Retina (tissue), 1 donor: ENCODE results near the gene SMAD4.
A peak's percentile ranks its signal among the peaks of the same experiment; 100 is the strongest.

Experiments
- DNase-seq: peaks from one replicate; pipeline ENCODE4 v3.0.0-alpha.2; 2016

SMAD4 gene

DNA sequence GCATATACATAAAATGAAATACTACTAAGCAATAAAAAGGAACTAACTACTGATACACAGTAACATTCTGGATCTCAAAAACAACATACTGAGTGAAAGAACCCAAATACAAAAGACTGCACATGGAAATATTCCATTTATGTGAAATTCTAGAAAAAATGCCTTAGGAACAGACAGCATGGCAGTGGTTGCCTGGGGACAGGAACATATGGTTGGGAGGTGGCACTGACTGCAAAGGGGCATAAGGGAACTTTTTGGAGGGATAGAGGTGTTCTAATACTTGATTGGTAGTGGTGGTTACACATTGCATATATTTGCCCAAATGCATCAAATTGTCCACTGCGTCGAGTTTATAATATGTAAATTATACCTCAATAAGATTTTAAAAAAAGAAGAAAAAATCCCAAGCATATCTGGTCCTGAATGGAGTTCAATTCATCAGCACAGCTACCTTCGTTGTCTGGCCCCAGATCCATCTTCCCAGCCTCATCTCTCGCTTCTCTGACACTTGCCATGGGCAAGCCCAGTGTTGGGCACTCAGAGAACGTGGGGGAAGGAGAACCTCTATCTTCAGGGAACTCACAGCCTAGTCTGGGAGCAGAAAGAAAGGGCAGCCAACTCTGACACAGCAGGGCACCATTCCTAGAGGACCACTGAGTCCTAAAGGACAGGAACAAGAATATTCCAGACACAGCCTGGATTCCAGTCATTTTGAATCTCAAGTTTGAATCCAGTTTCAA is 8.6 kb upstream of the SMAD4 start:
- DNase-seq = no peak

DNA sequence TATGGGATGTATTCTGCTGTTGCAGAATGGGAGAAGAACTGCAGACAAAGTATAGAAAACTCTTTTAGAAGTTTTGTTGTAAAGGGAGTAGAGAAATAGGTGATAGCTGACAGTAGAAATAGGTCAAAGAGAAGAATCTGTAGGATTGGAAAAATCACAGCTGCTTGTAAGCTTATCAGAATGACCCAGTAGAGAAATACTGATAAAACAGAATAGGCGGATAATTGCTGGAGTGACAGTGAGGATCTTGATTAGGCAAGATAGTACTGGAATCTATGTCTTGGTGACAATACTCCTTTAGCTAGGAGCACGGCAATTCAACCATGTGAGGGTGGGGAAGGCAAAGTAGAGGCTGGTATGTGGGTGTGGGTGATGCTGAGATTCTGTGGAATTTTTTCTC is 4.5 kb upstream of the SMAD4 start:
- no peak for DNase-seq

DNA sequence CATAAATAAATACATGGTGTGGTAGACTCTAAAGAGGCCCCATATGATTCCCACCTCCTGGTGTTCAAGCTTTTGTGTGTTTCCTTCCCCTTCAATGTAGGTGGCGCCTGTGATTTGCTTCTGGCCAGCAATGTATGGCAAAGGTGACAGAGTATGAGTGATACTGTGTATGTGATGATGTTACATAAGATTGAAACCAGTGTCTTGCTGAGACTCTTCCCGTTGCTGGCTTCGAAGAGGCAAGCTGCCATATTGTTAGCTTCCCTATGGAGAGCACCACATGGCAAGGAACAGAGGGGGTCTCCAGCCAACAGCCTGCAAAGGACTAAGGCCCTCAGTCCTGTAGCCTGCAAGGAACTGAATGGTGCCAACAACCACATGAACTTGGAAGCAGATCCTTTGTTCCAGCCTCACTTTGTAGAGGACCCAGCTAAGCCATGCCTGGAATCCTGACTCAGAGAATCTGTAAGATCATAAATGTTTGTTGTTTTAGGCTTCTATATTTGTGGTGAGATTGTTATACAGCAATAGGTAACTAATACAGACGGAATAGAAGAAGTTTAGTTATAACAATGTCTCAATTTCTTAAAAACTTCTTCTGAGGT is 1.7 kb upstream of the SMAD4 start:
- DNase-seq = no peak

DNA sequence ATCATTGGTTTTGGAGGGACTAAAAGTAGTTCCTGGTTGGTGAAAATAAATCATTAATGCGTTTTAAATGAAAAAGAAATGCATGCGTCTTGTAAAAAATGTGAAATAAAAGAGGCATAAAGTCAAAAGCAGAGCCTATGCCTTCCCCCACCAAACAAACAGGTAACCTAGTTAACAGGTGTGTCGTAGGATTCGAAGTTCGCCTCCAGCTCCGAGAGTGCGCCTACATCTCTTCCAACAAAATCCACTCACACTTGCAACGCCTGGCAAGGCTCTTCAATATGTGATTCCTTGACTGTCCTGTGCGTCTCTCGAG is 677 bp upstream of the SMAD4 start:
- no peak for DNase-seq

DNA sequence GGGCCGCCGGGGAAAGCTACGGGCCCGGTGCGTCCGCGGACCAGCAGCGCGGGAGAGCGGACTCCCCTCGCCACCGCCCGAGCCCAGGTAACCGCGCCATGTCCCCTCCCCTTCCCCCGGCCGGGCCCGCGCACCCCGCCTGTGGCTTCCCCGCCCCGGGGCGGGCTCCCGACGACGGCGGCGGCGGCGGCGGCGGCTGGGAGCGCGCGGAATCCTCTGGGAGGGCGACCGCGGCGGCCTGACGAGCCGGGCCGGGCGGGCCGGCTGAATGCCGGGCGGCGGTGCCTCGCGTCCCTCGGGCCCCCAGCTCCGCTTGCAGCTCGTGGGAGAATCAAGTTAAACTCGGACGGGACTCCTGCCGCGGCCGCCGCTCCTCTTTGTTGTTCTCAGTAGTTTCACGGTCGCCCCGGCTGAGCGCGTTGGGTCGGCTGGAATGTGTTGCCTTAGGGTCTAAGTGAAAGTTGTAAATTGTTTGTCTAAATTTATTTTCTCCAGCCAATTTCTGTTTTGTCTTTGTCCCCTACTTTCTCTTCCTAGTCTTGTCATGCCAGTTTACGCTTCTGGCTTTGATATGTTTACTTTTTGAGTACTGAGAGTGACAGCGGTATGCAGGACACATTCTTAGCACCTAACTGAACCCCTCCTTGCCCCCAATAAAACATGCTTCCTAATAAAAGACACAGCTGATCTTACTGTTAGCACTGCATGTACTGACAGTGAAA is 685 bp downstream of the SMAD4 start:
- peak; percentile 68 for DNase-seq

DNA sequence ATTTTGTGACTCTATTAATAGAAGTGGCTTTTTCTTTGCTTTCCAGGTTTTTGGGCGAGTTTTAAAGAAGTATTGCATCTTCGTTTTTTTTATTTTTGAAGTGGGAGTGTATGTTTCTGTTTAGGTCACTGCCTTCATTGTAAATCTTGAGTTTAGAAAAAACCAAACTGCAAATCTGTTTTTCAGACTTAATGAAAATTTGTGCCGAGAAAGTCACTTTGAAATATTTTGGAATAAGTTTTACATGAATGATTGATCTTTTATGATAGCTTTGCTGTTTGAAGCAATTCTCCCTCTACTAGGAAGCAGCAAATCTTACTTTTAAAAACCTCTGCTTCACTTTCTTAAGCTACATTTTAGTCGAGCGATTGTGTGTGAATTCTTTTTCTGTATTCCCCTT is 2.2 kb downstream of the SMAD4 start:
- DNase-seq = no peak

DNA sequence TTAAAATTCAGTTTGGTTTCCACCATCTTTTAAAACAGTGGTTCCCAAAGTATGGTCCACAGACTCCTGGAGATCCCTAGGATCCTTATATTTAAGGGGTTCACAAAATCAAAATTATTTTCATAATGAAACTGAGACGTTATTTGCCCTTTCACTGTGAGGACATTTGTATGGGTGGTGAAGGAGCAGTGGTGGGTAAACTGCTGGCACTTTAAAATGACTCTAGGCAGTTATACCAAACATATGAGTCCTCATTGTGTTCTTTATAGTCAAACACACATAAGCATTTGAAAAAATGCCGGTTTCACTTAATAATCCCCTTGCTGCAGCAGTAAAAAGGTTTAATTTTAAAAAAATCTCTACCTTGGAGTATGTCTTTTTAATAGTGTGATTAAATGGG is 7.2 kb downstream of the SMAD4 start:
- DNase-seq = no peak

DNA sequence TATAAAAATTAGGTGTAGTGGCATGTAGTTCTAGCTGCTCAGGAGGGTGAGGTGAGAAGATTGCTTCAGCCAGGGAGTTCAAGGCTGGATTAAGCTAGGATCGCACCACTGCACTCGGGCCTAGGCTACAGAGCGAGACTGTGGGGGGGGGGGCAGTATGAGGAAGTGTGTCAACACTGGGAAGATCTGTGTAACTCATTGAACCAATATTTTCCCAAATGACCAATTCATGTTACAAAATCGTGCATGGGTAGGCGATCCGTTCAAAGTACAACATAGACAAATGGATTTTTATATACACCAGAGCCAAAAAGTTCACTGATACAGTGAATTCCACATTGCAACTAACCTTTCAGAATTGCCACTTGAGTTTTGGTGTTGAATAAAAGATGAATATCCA is 8.1 kb downstream of the SMAD4 start:
- no peak for DNase-seq

DNA sequence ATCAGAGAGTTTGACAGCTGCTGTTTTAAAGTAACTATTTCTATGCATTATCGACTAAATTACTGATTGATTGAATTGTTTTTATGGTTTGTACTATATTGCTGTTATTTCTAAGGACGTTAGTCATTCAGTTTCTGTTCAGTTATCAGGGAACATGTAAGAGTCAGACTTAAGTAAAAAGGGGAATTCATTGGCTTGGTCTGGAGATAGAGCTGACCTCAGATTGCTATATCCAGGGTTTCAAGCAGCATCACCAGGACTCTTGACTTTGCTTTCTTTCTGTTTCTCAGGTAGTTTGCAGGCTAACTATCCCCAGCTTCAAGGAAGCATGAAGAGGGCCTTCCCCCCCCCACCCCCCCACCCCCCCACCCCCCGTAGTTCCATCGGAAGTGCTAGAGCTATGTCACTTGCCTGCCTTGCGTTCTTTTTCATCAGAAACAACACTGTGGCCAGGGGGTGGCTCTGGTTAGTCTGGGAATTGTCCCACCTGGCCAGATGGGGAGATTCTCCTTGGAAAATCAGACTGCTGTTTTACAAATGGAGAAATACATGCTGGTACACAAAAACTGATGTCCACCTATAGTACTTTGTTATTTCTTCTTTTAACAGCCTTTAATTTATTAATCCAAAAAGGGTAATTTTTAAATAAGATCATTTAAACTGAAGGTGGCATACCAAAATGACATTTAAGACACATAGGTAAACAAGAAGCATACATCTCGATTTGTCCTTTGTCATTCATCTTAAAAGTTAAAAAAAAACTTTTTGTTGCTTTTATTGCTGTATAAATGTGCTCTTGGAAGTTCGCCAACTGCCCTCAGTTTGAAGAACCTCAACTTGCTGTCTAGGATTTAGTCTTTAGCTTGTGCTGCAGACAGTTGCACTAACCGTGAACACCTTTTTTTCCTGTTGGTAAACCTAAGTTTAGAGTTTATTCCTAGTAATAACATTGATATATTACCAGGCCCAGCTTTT is 9.4 kb downstream of the SMAD4 start:
- DNase-seq = no peak

DNA sequence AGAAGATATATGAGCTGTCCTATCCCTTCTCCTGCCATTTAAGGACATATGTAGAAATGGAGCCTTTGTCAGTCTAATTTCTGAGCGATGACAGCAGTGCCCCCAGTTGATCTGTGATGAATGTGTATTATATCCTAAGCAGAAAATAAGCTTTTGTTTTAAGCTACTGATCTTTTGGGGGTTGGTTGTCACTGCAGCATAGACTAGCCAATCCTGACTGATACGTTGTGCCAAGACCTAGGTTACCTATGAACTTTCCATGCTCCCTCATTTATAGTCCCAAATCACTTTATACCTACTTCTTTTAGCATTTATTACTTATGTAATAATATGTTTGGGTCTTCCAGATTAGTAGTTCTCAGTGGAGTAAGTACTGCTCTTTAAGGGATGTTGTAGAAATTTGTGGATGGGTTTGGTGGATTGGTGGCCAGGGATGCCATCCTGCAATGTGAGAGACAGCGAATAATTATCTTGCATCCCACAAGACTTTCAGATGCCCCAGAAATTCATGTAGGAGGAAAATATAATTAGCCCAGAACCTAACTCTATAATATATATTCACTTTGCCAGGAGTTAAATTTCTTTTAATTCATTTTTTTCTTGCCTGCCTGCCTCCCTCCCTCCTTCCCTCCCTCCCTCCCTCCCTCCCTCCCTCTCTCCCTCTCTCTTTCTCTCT is 11.8 kb downstream of the SMAD4 start:
- no peak for DNase-seq

DNA sequence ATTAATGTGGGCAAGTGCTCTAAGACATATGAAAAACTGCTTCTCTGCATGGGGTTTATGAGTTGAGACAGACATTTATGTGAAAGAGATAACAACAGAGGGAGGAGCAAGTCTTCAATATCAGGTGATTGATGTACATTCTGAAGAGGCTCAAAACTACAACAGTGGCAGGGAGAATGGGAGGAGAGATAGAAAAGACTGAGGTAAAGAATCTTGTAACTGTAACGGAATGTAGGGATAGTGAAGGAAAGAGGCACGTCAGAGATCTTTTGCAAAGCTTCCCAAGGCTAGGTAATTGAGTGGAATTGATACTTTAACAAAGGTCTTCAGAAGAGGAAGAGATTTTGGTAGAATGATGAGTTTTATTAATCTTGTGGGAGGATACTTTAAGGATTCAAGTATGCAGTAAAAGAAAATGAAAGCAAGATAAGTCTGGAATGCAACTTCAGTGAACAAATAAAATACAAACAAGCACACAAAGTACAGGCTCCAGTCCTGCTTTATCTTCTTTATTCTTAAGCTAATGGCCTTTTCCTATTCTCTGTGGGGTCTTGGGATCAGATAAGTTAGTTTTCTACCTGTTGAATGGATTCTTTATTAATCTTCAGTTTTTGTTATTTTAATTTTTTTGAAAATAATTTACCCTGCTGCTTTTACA is 15.0 kb downstream of the SMAD4 start:
- DNase-seq = no peak

DNA sequence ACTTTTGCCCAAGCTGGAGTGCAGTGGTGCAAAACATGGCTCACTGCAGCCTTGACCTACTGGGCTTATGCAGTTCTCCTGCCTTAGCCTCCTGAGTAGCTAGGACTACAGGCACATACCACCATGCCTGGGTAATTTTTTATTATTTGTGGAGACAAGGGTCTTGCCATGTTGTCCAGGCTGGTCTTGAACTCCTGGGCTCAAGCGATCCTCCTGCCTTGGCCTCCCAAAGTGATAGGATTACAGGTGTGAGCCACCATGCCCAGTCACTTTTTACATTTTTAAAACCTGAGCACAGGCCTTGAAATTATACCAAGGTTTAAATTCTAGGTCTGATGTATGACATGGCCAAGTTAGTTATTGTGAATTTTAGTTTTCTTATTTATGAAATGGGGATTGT is 18.2 kb downstream of the SMAD4 start:
- DNase-seq = no peak

DNA sequence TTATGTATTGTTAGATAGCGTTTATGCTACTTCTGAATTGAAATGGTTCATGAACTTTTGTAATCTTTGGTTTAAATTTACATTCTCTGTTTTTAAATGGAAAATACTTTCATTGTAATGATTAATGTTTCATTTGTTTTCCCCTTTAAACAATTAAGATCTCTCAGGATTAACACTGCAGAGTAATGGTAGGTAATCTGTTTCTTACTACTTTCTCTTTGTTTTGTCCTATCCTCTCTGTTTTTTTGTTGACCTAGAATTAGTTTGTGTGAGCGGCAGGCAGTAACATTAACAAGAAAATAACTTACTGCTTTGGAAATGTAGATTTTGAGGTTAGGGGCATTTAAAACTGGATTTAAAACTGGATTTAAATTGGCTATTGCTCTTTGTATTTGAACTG is 19.1 kb downstream of the SMAD4 start:
- no peak for DNase-seq

DNA sequence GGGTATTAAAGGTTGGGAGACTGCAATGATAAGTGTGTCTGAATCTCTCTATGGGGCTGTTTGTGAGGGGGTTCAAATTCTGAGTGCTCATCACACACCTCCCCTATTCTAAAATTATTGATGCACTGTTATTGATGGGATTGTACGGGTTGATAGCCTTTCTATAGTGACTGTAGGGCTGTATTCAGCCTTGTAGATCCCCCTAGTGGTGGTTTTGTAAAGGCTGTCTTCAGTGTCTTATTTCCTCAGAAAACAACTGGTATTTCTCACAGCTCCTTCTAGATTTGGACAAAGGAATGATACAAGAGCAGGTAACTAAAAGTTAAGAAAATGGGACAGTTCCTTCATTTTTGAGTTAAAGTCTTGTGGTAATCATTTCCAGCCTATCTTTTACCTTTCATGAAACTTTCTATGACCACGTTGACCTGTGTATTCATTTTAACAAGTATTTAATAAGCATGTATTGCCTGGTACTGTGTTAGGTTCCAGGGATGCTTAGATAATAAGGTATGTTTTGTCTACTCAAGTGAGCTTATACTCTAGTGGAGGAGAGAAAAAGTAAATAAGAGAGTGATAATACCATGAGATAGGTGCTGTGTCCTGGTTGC is 21.2 kb downstream of the SMAD4 start:
- peak; percentile 37 for DNase-seq

DNA sequence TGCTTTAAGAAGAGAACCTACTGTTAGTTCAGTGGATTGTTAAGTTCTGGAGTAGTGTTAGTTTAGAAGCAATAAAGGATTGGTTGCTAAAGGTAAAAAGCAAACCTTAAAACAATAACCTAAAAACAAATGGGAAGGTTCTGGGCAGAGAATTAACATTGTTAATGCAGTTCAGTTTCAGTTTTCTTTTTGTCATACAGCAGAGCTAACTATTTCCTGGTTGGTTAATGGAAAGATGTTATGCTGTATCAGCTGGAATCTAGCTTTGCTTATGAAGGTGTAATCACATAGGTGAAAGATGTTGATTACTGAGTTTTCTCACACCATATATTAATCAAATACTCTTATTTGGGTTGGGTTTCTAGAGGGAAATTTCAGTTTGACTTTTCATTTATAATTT is 23.8 kb downstream of the SMAD4 start:
- no peak for DNase-seq

DNA sequence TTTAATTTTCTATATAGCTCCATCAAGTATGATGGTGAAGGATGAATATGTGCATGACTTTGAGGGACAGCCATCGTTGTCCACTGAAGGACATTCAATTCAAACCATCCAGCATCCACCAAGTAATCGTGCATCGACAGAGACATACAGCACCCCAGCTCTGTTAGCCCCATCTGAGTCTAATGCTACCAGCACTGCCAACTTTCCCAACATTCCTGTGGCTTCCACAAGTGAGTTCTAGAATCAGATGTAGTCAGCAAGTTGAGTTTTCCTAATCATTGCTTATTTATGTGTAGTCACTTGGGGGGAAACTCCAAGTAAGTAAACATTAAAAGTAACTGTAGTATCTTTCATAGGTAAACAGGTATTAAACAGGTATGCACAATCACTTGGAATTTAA is 24.8 kb downstream of the SMAD4 start:
- no peak for DNase-seq

DNA sequence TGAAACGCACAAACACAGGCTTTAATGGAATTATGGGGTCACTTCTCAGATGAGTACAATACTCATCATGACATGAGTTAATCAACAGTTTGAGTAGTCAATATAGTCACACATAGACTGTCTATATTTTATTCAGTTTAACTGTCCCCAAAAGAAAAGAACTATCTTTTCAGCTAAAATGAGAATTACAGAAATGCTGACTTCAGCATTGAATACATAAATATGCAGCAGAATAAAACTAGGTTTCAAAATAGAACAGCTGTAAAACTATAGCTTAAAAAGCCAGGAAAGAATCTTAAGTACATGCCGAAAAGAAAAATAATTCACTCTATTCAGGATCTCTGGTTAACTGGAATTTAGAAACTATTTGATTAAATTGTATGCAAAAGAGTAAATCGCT is 30.0 kb downstream of the SMAD4 start:
- no peak for DNase-seq

DNA sequence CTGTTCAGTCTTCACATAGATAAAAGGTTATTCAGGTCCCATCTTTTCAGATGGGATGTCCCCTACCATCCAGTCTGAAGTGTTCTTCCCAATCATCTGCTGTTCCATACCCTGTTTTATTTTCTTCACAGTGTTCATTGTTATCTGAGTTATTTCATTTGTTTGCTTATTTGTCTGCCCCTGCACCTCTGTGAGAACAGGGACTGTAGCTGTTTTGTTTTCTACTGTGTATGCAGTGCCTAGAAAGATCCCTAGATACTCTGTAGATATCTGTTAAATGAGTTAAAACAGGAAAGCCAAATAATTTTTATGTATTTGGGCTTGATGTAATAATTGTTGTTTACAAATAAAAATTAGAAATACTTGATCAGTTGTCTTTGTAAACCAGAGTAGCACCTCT is 34.2 kb downstream of the SMAD4 start:
- no peak for DNase-seq

DNA sequence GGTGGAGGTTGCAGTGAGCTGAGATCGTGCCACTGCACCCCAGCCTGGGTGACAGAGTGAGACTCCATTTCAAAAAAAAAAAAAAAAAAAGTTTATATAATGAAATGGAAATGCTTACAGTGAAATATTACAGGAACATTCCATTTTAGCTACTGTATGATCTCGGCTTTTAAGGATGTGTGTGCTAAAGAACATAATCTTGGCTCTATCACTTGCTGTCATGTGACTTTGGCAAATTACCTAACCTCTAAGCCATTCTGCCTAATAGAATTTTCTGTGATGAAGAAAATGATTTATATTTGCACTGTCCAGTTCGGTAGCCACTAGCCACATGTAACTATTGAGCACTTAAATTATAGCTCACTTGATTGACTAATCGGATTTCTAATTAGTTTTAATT is 36.3 kb downstream of the SMAD4 start:
- no peak for DNase-seq

DNA sequence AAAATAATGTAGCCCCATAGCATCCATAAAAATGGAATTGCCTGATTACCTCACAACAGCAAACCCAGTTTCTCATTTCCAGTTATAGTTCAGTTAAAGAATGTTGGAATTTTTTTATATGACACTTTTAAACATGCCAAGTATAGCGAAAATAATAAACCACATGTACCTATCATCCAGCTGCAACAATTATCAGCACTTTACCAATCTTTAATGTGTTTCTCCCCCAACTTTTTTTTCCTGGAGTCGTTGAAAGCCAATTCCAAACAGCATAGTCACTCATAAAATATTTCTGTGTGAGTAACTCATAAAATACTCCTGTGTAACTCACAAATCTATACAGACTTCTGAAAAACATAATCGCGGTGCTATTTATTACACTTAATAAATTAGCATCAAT is 38.1 kb downstream of the SMAD4 start:
- no peak for DNase-seq

DNA sequence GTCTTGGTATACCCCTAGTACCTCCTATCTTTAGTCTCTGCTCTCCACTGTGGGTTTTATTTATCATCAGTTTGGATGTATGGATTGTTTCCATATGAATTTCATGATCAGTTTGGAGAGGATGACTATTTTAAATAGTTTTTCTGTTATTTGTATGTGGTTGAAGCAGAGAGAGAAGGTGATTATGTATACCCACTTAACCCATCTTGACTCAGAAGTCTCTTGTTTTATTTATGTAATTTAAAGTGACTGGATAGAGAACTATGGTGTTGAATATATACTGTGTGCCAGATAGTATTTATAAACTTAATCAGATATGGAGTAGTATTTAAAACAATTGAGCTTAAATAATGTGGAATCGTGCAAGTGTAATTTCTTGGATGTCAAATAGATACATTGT is 39.9 kb downstream of the SMAD4 start:
- DNase-seq = no peak

DNA sequence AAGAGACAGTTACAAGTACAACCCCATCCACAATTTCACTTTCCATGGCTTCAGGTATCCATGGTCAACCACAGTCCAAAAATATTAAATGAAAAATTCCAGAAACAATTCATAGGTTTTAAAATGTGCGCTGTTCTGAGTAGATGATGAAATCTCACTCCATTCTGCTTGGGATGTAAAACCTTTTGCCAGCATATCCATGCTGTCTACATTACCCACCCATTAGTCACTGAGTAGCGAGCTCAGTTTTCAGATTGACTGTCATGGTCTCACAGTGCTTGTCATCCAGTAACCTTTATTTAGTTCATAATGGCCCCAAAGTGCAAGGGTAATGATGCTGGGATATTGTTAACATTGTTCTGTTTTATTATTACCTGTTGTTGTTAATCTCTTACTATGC is 40.5 kb downstream of the SMAD4 start:
- DNase-seq = no peak
